ENCODE data around the gene ATXN1. TPM values are rescaled to one million over a fixed set of nuclear protein-coding genes. Genes with fewer than 3 reads are reported as not detected.

ATXN1 gene
- total RNA-seq, 1 donor from 2014 or later, result 3.9 TPM

DNA sequence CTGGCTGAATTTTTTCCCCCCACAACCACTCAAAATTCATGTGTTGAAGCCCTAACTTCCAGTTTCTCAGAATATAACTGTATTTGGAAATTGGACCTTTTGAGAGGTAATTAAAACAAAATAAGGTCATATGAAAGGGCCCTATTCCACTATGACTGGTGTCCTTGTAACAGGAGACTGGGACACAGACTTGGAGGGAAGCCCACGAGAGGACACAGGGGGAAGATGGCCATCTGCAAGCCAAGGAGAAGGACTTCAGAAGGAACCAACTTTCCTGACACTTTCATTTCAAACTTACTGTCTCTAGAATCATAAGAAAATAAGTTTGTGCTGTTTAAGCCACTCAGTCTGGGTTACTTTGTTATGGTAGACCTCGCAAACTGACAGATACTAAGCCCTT lies 134.6 kb downstream of the ATXN1 start:
- no peak overlapping the region for H3K27ac Mint-ChIP-seq (ENCODE audit: unreplicated experiment)
- H3K4me1 Mint-ChIP-seq, result no peaks in the 10 kb centered on the region
- peaks cover 4% of the 10 kb centered on the region for H3K9me3 Mint-ChIP-seq
- no peak overlapping the region for H3K4me3 Mint-ChIP-seq
- no peaks in the 10 kb centered on the region for H3K27me3 Mint-ChIP-seq (ENCODE audit: low read depth)
- DNase-seq (ENCODE audit: low read depth, low spot score), result no peak
- peaks cover 4% of the 10 kb centered on the region for H3K36me3 Mint-ChIP-seq (ENCODE audit: low read depth)
- TF ChIP-seq, protein P1, sequence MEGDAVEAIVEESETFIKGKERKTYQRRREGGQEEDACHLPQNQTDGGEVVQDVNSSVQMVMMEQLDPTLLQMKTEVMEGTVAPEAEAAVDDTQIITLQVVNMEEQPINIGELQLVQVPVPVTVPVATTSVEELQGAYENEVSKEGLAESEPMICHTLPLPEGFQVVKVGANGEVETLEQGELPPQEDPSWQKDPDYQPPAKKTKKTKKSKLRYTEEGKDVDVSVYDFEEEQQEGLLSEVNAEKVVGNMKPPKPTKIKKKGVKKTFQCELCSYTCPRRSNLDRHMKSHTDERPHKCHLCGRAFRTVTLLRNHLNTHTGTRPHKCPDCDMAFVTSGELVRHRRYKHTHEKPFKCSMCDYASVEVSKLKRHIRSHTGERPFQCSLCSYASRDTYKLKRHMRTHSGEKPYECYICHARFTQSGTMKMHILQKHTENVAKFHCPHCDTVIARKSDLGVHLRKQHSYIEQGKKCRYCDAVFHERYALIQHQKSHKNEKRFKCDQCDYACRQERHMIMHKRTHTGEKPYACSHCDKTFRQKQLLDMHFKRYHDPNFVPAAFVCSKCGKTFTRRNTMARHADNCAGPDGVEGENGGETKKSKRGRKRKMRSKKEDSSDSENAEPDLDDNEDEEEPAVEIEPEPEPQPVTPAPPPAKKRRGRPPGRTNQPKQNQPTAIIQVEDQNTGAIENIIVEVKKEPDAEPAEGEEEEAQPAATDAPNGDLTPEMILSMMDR (conservative IDR thresholded peaks at IDR 0.05), result no peak

DNA sequence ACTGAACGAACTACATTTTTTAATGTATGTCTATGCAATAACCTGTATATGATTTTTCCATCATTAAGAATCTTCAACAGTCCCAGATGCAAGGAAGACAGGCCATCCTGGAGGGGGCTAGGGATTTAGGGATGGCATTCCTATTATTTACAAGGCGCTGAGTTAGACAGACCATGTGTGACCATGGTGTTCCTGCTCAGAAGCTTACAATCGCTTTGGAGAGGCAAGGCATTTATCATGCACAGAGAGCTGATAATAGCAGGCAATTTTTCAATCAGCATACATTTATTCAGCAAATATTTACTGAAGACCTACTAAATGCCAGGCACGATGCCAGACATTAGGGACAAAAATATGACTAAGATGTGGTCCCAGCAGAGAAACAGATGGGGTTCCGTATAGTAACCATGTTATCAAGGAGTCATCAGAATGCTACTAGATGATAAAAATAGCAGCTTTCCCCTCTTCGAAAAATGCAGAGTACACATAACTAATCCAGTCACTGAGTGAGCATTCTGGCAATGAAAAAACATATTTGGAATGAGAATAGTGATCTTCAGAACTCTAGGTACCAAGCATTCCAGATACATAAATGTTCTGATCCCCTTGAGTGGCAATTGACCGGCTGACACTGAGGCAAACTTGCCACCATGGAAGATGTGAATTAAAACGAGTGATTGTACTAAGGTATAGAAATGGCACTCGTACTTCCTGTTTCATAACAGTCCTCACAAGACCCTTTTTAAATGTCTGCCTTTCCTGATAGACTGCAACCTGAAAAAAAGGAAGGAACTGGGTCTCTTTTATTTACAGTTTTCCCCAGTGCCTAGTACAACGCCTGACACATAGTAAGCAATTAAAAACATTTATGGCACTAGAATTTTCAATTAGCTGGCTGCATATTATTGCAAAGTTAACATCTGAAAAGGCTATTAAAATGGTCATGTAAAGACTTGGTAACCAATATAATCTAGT lies 135.7 kb downstream of the ATXN1 start:
- Mint-ChIP-seq H3K27ac (ENCODE audit: unreplicated experiment) (no peak overlapping the region), H3K27me3 (ENCODE audit: low read depth) (no peaks in the 10 kb centered on the region)
- TF ChIP-seq, protein P1 (conservative IDR thresholded peaks at IDR 0.05), result no peak

GRCh38 chr6:16624636-16625290 lies 136.5 kb downstream of the ATXN1 start:
- Mint-ChIP-seq H3K4me1 (no peaks in the 10 kb centered on the region), H3K27ac (ENCODE audit: unreplicated experiment) (no peak overlapping the region), H3K27me3 (ENCODE audit: low read depth) (no peaks in the 10 kb centered on the region), H3K4me3 (no peak overlapping the region), H3K36me3 (ENCODE audit: low read depth) (peaks cover 4% of the 10 kb centered on the region), H3K9me3 (peaks cover 4% of the 10 kb centered on the region)
- TF ChIP-seq, protein P1 (conservative IDR thresholded peaks at IDR 0.05), result no peak
- no peak for DNase-seq (ENCODE audit: low read depth, low spot score)

More for the DNA sequence above, 135.7 kb downstream of the ATXN1 start:
- Mint-ChIP-seq H3K36me3 (ENCODE audit: low read depth) (peaks cover 4% of the 10 kb centered on the region), H3K4me1 (no peaks in the 10 kb centered on the region), H3K9me3 (peaks cover 4% of the 10 kb centered on the region), H3K4me3 (no peak overlapping the region)
- DNase-seq (ENCODE audit: low read depth, low spot score), result no peak

GRCh38 chr6:16623731-16624130 lies 137.5 kb downstream of the ATXN1 start:
- no peaks in the 10 kb centered on the region for H3K4me1 Mint-ChIP-seq
- no peak overlapping the region for H3K27ac Mint-ChIP-seq (ENCODE audit: unreplicated experiment)
- TF ChIP-seq, protein P1 (conservative IDR thresholded peaks at IDR 0.05), result no peak
- no peak for DNase-seq (ENCODE audit: low read depth, low spot score)
- peaks cover 3% of the 10 kb centered on the region for H3K9me3 Mint-ChIP-seq
- H3K36me3 Mint-ChIP-seq (ENCODE audit: low read depth), result peaks cover 3% of the 10 kb centered on the region
- H3K4me3 Mint-ChIP-seq, result no peak overlapping the region
- H3K27me3 Mint-ChIP-seq (ENCODE audit: low read depth), result no peaks in the 10 kb centered on the region

DNA sequence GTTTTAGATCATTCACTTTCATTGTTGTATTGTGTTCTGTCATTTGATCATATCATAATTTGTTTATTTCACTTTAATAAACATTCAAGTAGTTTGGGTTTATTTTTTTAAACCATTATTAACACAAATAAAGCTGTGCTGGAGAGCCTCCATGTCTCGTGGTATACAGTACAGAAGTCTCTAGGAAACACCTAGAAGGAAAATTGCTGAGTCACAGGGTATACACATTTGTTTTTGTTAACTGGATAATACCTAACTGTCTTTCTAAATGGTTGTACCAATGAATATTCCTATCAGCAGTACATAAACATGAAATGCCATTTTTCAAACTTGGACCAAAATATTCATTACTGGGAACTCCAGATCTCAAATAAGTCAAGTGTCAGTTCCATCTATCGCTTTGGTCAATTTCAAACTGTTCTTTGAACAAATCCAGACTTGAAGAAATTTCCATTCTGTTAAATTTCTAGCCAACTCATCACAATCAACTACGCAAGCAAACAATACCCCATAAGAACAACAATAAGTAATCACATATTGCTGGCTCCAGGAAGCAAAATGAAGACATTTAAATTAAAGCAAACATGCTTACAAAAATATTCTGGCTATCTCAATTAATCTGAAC lies 138.1 kb downstream of the ATXN1 start:
- no peaks in the 10 kb centered on the region for H3K4me1 Mint-ChIP-seq
- no peak overlapping the region for H3K4me3 Mint-ChIP-seq
- H3K36me3 Mint-ChIP-seq (ENCODE audit: low read depth), result no peaks in the 10 kb centered on the region
- H3K9me3 Mint-ChIP-seq, result no peaks in the 10 kb centered on the region
- no peak overlapping the region for H3K27ac Mint-ChIP-seq (ENCODE audit: unreplicated experiment)
- TF ChIP-seq, protein P1 (conservative IDR thresholded peaks at IDR 0.05), result no peak
- H3K27me3 Mint-ChIP-seq (ENCODE audit: low read depth), result no peaks in the 10 kb centered on the region
- DNase-seq (ENCODE audit: low read depth, low spot score), result no peak
